Erythroblast (primary cell): Measurements from ENCODE around the gene GRPEL1.

Source experiments
- GATA1 ChIP-seq: IDR thresholded peaks from 2 replicates; pipeline ENCODE4 v1.6.1; 2011; ENCODE audit warnings: low read depth, mild to moderate bottlenecking, control low read depth, low read length, moderate library complexity
- POLR2A ChIP-seq: IDR thresholded peaks from 2 replicates; pipeline ENCODE4 v1.6.1; 2011; ENCODE audit warnings: mild to moderate bottlenecking, low read length

DNA sequence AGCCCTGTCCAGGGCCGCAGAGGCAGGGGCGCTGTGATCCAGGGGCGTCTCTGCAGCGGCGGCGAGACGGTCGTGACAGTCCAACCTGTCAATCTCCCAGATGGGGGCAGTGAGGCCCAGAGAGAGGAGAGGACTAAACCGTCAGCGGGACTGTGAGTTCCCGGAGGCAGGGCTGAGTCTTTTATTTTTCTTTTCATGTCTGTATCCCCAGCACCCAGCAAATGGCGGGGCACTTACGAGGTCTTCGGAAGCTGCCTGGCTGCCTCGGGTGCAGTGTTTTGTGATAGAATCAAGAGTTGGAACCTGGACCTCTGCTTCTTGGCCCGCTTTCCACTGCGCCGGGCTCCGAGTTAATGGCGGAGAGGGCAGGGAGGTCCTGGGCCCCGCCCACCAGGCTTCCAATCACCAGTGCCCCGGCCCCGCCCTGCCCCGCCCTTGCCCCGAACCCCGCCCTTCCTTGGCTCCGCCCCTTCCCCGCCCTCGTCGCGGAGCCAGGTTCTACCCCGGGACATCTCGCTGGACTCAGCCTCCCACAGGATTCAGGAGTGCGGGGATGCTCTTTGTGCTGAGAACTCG, 35.3 kb upstream of the GRPEL1 start:
- TF ChIP-seq POLR2A: no peak
- no peak for TF ChIP-seq GATA1
